ENCODE data around the gene SOWAHB. TPM values are rescaled to one million over a fixed set of nuclear protein-coding genes. Genes with fewer than 3 reads are reported as not detected.

SOWAHB gene
- total RNA-seq, 2 donors from 2014 or later, result 4.2 to 5.6 TPM

- H3K36me3 ChIP-seq (replicated peaks in 1 of 2; ENCODE audit: insufficient read depth in 1 of 2, low read depth in 2 of 2), result no peaks in the 10 kb centered on the region
- H3K27me3 ChIP-seq, result no peaks in the 10 kb centered on the region
- H3K4me3 ChIP-seq, result no peak overlapping the region
- ATAC-seq, result no peak
- H3K4me1 ChIP-seq, result peaks cover 11% of the 10 kb centered on the region
- H3K9me3 ChIP-seq, result no peaks in the 10 kb centered on the region
- 51 to 55% methylated on average over 3 of the region's 3 CpGs for WGBS, 2 donors
- H3K27ac ChIP-seq, result no peak overlapping the region
- TF ChIP-seq POLR2A (IDR thresholded peaks at IDR 0.05), result no peak
- TF ChIP-seq, protein P1, sequence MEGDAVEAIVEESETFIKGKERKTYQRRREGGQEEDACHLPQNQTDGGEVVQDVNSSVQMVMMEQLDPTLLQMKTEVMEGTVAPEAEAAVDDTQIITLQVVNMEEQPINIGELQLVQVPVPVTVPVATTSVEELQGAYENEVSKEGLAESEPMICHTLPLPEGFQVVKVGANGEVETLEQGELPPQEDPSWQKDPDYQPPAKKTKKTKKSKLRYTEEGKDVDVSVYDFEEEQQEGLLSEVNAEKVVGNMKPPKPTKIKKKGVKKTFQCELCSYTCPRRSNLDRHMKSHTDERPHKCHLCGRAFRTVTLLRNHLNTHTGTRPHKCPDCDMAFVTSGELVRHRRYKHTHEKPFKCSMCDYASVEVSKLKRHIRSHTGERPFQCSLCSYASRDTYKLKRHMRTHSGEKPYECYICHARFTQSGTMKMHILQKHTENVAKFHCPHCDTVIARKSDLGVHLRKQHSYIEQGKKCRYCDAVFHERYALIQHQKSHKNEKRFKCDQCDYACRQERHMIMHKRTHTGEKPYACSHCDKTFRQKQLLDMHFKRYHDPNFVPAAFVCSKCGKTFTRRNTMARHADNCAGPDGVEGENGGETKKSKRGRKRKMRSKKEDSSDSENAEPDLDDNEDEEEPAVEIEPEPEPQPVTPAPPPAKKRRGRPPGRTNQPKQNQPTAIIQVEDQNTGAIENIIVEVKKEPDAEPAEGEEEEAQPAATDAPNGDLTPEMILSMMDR (IDR thresholded peaks at IDR 0.05), result no peak
- no peak for DNase-seq
- intact Hi-C loops (cut with DNase I), result no loop called here
Measured at GRCh38 chr4:76902233-76902890, 4.4 kb upstream of the SOWAHB start.

- WGBS, 2 donors, result 71 to 82% methylated on average over 4 of the region's 4 CpGs
- peaks cover 37% of the 10 kb centered on the region for H3K4me1 ChIP-seq
- H3K36me3 ChIP-seq (replicated peaks in 1 of 2; ENCODE audit: insufficient read depth in 1 of 2, low read depth in 2 of 2), result no peaks in the 10 kb centered on the region
- no peaks in the 10 kb centered on the region for H3K27me3 ChIP-seq
- TF ChIP-seq POLR2A (IDR thresholded peaks at IDR 0.05), result no peak
- TF ChIP-seq, protein P1 (IDR thresholded peaks at IDR 0.05), result no peak
- DNase-seq (no peak), ATAC-seq (no peak)
- peak overlapping the region in 1 of 4 donors; percentile 97 for H3K27ac ChIP-seq
- intact Hi-C loops (cut with DNase I), result no loop called here
- H3K4me3 ChIP-seq, result peak overlapping the region in 1 of 2 donors; percentile 24
- no peaks in the 10 kb centered on the region for H3K9me3 ChIP-seq
Measured at GRCh38 chr4:76898949-76899645, 1.2 kb upstream of the SOWAHB start.

- TF ChIP-seq POLR2A (IDR thresholded peaks at IDR 0.05), result no peak
- TF ChIP-seq, protein P1 (IDR thresholded peaks at IDR 0.05), result peak in 1 of 7 experiments; percentile 4
- H3K4me3 ChIP-seq, result peak overlapping the region; percentile 24 to 32
- ATAC-seq (no peak), DNase-seq (no peak)
- H3K27me3 ChIP-seq, result no peaks in the 10 kb centered on the region
- H3K27ac ChIP-seq, result peak overlapping the region; percentile 92 to 97 (median 96)
- H3K4me1 ChIP-seq, result peaks cover 38% of the 10 kb centered on the region
- H3K36me3 ChIP-seq (replicated peaks in 1 of 2; ENCODE audit: insufficient read depth in 1 of 2, low read depth in 2 of 2), result no peaks in the 10 kb centered on the region
- WGBS, 2 donors, result 7 to 12% methylated on average over 14 of the region's 14 CpGs
- H3K9me3 ChIP-seq, result no peaks in the 10 kb centered on the region
- intact Hi-C loops (cut with DNase I), result no loop called here
Measured at GRCh38 chr4:76898385-76898692, 395 bp upstream of the SOWAHB start.

DNA sequence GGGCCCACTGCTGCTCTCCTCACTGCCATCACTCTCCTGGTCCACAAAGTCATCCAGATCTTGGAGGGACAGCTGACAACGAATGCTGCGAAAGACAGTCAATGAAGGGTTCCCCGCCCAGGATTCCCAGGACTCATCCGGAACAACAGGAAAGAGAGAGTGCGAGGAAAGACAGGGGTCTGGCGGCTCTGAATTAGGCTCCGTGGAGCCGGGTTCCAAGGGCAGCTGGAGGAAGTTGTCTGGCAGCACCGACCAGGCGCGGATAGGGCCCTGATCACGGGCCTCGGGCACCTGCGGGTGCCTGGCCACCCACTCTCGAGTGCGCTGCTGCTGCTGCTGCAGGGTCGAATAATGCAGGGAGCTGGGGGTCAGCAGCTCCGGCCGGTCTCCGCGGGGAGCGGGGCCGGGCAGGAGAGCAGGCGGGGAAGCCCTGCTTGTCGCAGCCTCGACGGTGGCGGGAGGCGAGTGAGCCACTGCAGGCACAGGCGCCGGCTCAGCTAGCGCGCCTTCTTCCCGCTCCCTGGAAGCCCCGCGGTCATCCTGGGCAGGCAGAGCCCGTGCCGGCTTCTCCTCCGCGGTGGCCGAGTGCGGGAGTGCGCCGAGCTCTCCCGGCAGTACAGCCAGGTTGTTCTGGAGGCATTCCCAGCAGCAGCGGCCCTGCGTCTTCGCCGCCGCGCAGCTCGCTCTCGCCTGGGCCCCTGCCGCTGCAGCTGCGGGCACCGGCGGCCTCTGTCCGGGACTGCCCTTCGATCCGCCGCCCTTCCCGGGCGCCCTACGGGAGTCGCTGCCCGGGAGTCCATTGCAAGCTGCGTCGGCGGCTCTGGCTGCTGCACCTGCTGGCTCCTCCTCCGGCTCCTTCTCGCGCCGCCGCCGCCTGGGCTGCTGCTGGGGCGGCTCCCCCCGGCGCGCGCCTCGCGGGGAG is 1.1 kb downstream of the SOWAHB start:
- H3K4me3 ChIP-seq, result peak overlapping the region; percentile 29 to 32
- ATAC-seq (peak; percentile 65), DNase-seq (peak; percentile 62 to 75 (median 66))
- intact Hi-C loops (cut with DNase I), result no loop called here
- H3K27ac ChIP-seq, result peak overlapping the region; percentile 92 to 97 (median 96)
- no peaks in the 10 kb centered on the region for H3K9me3 ChIP-seq
- TF ChIP-seq POLR2A (IDR thresholded peaks at IDR 0.05), result peak in 2 of 3 donors; percentile 2 to 48
- TF ChIP-seq, protein P1 (IDR thresholded peaks at IDR 0.05), result peak in 1 of 7 experiments; percentile 16
- 4 to 28% methylated on average over 14 to 76 of the region's 82 CpGs for WGBS, 2 donors
- H3K27me3 ChIP-seq, result no peaks in the 10 kb centered on the region
- peaks cover 38% of the 10 kb centered on the region for H3K4me1 ChIP-seq
- H3K36me3 ChIP-seq (replicated peaks in 1 of 2; ENCODE audit: insufficient read depth in 1 of 2, low read depth in 2 of 2), result no peaks in the 10 kb centered on the region

All from body of pancreas (tissue), 4 donors.